ENCODE results near the gene FOXRED2.

The FOXRED2 gene

DNA sequence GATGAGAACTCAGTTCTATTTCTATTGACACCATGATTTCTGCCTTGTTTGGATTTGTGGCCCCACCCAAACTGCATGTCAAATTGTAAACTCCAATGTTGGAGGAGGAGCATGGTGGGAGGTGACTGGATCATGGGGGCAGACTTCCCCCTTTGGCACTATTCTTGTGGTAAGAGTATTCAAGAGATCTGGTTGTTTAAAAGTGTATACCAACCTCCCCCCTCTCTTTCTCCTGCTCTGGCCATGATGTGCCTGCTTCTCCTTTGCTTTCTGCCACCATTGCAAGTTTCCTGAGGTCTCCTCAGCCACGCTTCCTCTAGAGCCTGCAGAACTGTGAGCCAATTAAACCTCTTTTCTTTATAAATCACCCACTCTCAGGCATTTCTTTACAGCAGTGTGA lies 7.9 kb upstream of the FOXRED2 start:
- DNase-seq (ENCODE audit: low read depth): no peak
- no peak for TF ChIP-seq CTCF (IDR thresholded peaks at IDR 0.05; ENCODE audit: low read length, missing control alignments)
- H3K4me3 ChIP-seq (replicated peaks; ENCODE audit: low read depth, low read length): no peak overlapping the region

GRCh38 chr22:36512991-36513390 lies 6.2 kb upstream of the FOXRED2 start:
- no peak for DNase-seq (ENCODE audit: low read depth)
- no peak overlapping the region for H3K4me3 ChIP-seq (replicated peaks; ENCODE audit: low read depth, low read length)
- TF ChIP-seq CTCF (IDR thresholded peaks at IDR 0.05; ENCODE audit: low read length, missing control alignments): no peak

DNA sequence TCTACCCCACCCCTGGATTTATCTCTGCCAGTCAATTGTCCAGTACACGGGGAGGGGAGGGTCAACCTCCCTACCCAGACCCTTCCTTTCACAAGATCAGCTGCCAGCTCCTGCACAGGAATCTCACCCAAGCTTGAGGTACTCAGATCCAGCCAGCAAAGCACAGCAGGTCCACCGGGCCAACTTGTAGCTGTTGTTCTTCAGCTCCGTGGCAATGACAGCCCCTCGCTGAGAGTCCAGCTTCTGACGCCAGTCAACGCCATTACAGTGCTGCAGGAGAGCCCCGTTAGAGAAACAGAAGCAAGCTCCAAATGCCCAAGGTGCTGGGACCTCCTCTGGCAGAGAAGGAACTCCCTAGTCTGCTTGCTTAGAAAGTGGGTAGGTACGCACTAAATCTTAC lies 5.5 kb upstream of the FOXRED2 start:
- no peak for DNase-seq (ENCODE audit: low read depth)
- no peak for TF ChIP-seq CTCF (IDR thresholded peaks at IDR 0.05; ENCODE audit: low read length, missing control alignments)
- no peak overlapping the region for H3K4me3 ChIP-seq (replicated peaks; ENCODE audit: low read depth, low read length)

- H3K4me3 ChIP-seq (replicated peaks; ENCODE audit: low read depth, low read length): no peak overlapping the region
- DNase-seq (ENCODE audit: low read depth): peak; percentile 65
- TF ChIP-seq CTCF (IDR thresholded peaks at IDR 0.05; ENCODE audit: low read length, missing control alignments): peak; percentile 72
These were observed 4.4 kb upstream of the FOXRED2 start for GRCh38 chr22:36510966-36511881.

- no peak for TF ChIP-seq CTCF (IDR thresholded peaks at IDR 0.05; ENCODE audit: low read length, missing control alignments)
- DNase-seq (ENCODE audit: low read depth): no peak
- no peak overlapping the region for H3K4me3 ChIP-seq (replicated peaks; ENCODE audit: low read depth, low read length)
These were observed 3.5 kb upstream of the FOXRED2 start for GRCh38 chr22:36510384-36510783.

DNA sequence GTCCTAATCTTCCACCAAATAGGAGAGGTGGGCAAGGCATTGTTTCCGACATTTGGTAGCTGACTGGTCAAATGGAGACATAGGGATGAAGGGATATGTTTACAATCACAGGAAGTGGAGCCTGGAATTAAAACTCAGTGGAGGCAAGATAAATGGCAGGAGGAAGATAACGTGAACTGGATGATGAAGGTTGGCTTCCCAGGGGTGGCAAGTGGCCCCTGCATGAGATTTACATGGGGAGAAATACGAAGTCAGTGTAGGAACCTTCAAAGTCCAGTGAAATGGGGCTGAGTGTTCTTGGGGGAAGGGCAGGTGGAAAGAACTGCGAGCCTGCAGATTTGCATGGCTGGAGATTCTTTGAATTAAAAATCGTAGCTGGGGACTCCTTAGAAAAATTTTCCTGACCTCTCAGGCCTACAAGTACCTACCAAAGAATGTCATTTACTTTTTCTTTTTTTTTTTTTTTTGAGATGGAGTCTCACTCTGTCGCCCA lies 724 bp upstream of the FOXRED2 start:
- DNase-seq (ENCODE audit: low read depth): no peak
- TF ChIP-seq CTCF (IDR thresholded peaks at IDR 0.05; ENCODE audit: low read length, missing control alignments): no peak
- no peak overlapping the region for H3K4me3 ChIP-seq (replicated peaks; ENCODE audit: low read depth, low read length)
